A549 (cell line): ENCODE results near the gene RCOR3. TPM values are rescaled to one million over a fixed set of nuclear protein-coding genes. Genes with fewer than 3 reads are reported as not detected.

ENCODE experiments used
- ATAC-seq, 2 experiments: fragments of 200-7000 bp in 1 of 2; fragments of >200 bp in 1 of 2; cut with Nextera tagmentation in 1 of 2; cut with Tn5 transposase in 1 of 2; 3 replicates each; pipeline versions ENCODE4 v1.8.0 to v1.9.1; 2018 to 2020; ENCODE audit warnings: mild to moderate bottlenecking in 1 of 2, moderate library complexity in 1 of 2
- CTCF ChIA-PET: fragments of 300-600 bp; sonication (Branson Sonifier 250); formaldehyde crosslinking; extraction: SDS; loops from one replicate; lab custom pipeline; 2021; ENCODE audit warnings: antibody characterized with exemption, inconsistent platforms; lab: Yijun Ruan, JAX
- POLR2A ChIA-PET: fragments of 350-600 bp; formaldehyde crosslinking; extraction: SDS; loops from one replicate; lab custom pipeline; 2021; ENCODE audit warnings: antibody characterized with exemption, inconsistent platforms; lab: Yijun Ruan, JAX
- DNase-seq, 2 experiments: peaks; one replicate each; pipeline versions ENCODE4 v3.0.0 to v3.0.0-alpha.2; 2011 to 2016; ENCODE audit warnings: low read depth in 1 of 2, low spot score in 1 of 2
- FAIRE-seq: peaks from 2 replicates; lab custom pipeline; 2011; peaks lifted over from hg19 to GRCh38; lab: Jason Lieb, UNC
- H3K27ac ChIP-seq, 2 experiments: fragments of >200 bp; sonication (Bioruptor Twin); formaldehyde crosslinking; 3 replicates each; pipeline ENCODE4 v1.5.1; 2016 to 2017
- H3K4me1 ChIP-seq: fragments of >200 bp; sonication (Bioruptor Twin); formaldehyde crosslinking; 3 replicates; pipeline ENCODE4 v1.6.1; 2016
- H3K4me2 ChIP-seq: fragments of >200 bp; sonication (Bioruptor Twin); formaldehyde crosslinking; 3 replicates; pipeline ENCODE4 v1.6.1; 2016
- H3K4me3 ChIP-seq: fragments of >200 bp; sonication (Bioruptor Twin); formaldehyde crosslinking; 3 replicates; pipeline ENCODE4 v1.5.1; 2016
- H3K9me3 ChIP-seq: fragments of >200 bp; sonication (Bioruptor Twin); formaldehyde crosslinking; 3 replicates; pipeline ENCODE4 v1.6.1; 2016
- BCL3 ChIP-seq: fragments of >200 bp; sonication (Bioruptor Twin); formaldehyde crosslinking; IDR thresholded peaks from 3 replicates; pipeline ENCODE4 v1.6.1; 2016
- CBX2 ChIP-seq: fragments of 200-600 bp; sonication (generic); IDR thresholded peaks from 2 replicates; pipeline ENCODE4 v1.6.1; 2016; ENCODE audit warnings: low read depth, mild to moderate bottlenecking, borderline replicate concordance
- CHD4 ChIP-seq: fragments of 200-600 bp; sonication (generic); IDR thresholded peaks from 2 replicates; pipeline ENCODE4 v1.6.1; 2016; ENCODE audit warnings: antibody characterized with exemption, mild to moderate bottlenecking, borderline replicate concordance
- EHMT2 ChIP-seq: fragments of 200-600 bp; sonication (generic); IDR thresholded peaks from 2 replicates; pipeline ENCODE4 v1.6.1; 2016; ENCODE audit warnings: antibody characterized with exemption, low read depth, mild to moderate bottlenecking, moderate library complexity
- EP300 ChIP-seq, 2 experiments: fragments of >200 bp; sonication (Bioruptor Twin); formaldehyde crosslinking; IDR thresholded peaks; 2 replicates in 1 of 2; 3 replicates in 1 of 2; pipeline ENCODE4 v1.6.1; 2016 to 2017
- ESRRA ChIP-seq: fragments of 150-350 bp; IDR thresholded peaks from 2 replicates; pipeline ENCODE4 v1.6.1; 2014; ENCODE audit warnings: mild to moderate bottlenecking, low read length, borderline replicate concordance
- FOSB ChIP-seq: fragments of 250-450 bp; sonication (Bioruptor Pico); IDR thresholded peaks from 2 replicates; pipeline ENCODE4 v1.5.0; 2020; ENCODE audit warnings: mild to moderate bottlenecking, moderate library complexity
- FOSL2 ChIP-seq, 2 experiments: fragments of 450-650 bp in 1 of 2; fragments of >200 bp in 1 of 2; sonication (Bioruptor Twin) in 1 of 2; formaldehyde crosslinking; IDR thresholded peaks; 2 replicates each; pipeline versions ENCODE4 v1.5.0 to v1.6.1; 2016 to 2020; ENCODE audit warnings: mild to moderate bottlenecking in 1 of 2, moderate library complexity in 1 of 2
- HEYL ChIP-seq: fragments of 250-450 bp; sonication (Bioruptor Pico); IDR thresholded peaks from 2 replicates; pipeline ENCODE4 v1.8.0; 2021; ENCODE audit warnings: mild to moderate bottlenecking, moderate library complexity
- HOXA7 ChIP-seq: fragments of 250-450 bp; sonication (Bioruptor Pico); IDR thresholded peaks from 2 replicates; pipeline ENCODE4 v1.5.0; 2020; ENCODE audit warnings: mild to moderate bottlenecking, moderate library complexity
- HOXB13 ChIP-seq: fragments of 250-450 bp; sonication (Bioruptor Pico); IDR thresholded peaks from 2 replicates; pipeline ENCODE4 v1.5.0; 2020; ENCODE audit warnings: low read depth, mild to moderate bottlenecking, moderate library complexity
- JUN ChIP-seq, 2 experiments: fragments of >200 bp; sonication (Bioruptor Twin); formaldehyde crosslinking; IDR thresholded peaks; 2 replicates in 1 of 2; 3 replicates in 1 of 2; pipeline ENCODE4 v1.6.1; 2016 to 2017
- JUNB ChIP-seq: fragments of >200 bp; sonication (Bioruptor Twin); formaldehyde crosslinking; IDR thresholded peaks from 2 replicates; pipeline ENCODE4 v1.6.1; 2016
- KDM1A ChIP-seq: fragments of 200-600 bp; sonication (generic); IDR thresholded peaks from 2 replicates; pipeline ENCODE4 v1.6.1; 2016; ENCODE audit warnings: low read depth, mild to moderate bottlenecking
- KDM5A ChIP-seq: fragments of 200-600 bp; sonication (generic); IDR thresholded peaks from 2 replicates; pipeline ENCODE4 v1.6.1; 2016; ENCODE audit warnings: antibody characterized with exemption, mild to moderate bottlenecking
- MAFK ChIP-seq: fragments of 450-650 bp; IDR thresholded peaks from 2 replicates; pipeline ENCODE4 v1.6.1; 2014; ENCODE audit not compliant: partially characterized antibody
- NFE2L2 ChIP-seq: fragments of 150-350 bp; conservative IDR thresholded peaks from 2 replicates; pipeline ENCODE4 v1.6.1; 2014; ENCODE audit warnings: low read length
- NR3C1 ChIP-seq: fragments of >200 bp; sonication (Bioruptor Twin); formaldehyde crosslinking; IDR thresholded peaks from 3 replicates; pipeline ENCODE4 v1.6.1; 2017
- PHF8 ChIP-seq: fragments of 200-600 bp; sonication (generic); IDR thresholded peaks from 2 replicates; pipeline ENCODE4 v1.6.1; 2016; ENCODE audit warnings: low read depth, mild to moderate bottlenecking, antibody characterized with exemption, moderate library complexity, borderline replicate concordance
- POLR2AphosphoS2 ChIP-seq: conservative IDR thresholded peaks from 2 replicates; pipeline ENCODE4 v1.6.1; 2012; ENCODE audit warnings: low read length, improper control_type of control experiment, inconsistent platforms
- REST ChIP-seq: fragments of 200-600 bp; sonication (generic); IDR thresholded peaks from 2 replicates; pipeline ENCODE4 v1.6.1; 2016; ENCODE audit warnings: antibody characterized with exemption, mild to moderate bottlenecking, moderate library complexity
- RFX5 ChIP-seq: fragments of 450-650 bp; IDR thresholded peaks from 2 replicates; pipeline ENCODE4 v1.7.1; 2014; ENCODE audit warnings: antibody characterized with exemption, mild to moderate bottlenecking, moderate library complexity
- RNF2 ChIP-seq: fragments of 200-600 bp; sonication (generic); IDR thresholded peaks from 2 replicates; pipeline ENCODE4 v1.6.1; 2016; ENCODE audit warnings: low read depth, mild to moderate bottlenecking, antibody characterized with exemption, moderate library complexity, borderline replicate concordance
- SREBF2 ChIP-seq: fragments of 450-650 bp; IDR thresholded peaks from 2 replicates; pipeline ENCODE4 v1.6.1; 2014; ENCODE audit warnings: mild to moderate bottlenecking, moderate library complexity
- TFCP2L1 ChIP-seq: fragments of 250-450 bp; sonication (Bioruptor Pico); IDR thresholded peaks from 2 replicates; pipeline ENCODE4 v1.5.0; 2021; ENCODE audit warnings: mild to moderate bottlenecking
- TP53 ChIP-seq: fragments of 250-450 bp; sonication (Bioruptor Pico); IDR thresholded peaks from 2 replicates; pipeline ENCODE4 v1.5.0; 2021; ENCODE audit warnings: mild to moderate bottlenecking, moderate library complexity
- ZFP36 ChIP-seq: fragments of 450-650 bp; IDR thresholded peaks from 2 replicates; pipeline ENCODE4 v1.6.1; 2014; ENCODE audit warnings: borderline replicate concordance; ENCODE audit not compliant: partially characterized antibody
- ZSCAN20 ChIP-seq: fragments of 250-450 bp; sonication (Bioruptor Pico); IDR thresholded peaks from 2 replicates; pipeline ENCODE4 v1.8.0; 2022; ENCODE audit warnings: mild to moderate bottlenecking, moderate library complexity
- WGBS: methylation state at CpG from one replicate; pipeline ENCODE4 v1.1.6; 2017; ENCODE audit errors: missing lambda C conversion rate; 5-methylcytosine and 5-hydroxymethylcytosine counted together
- polyA plus RNA-seq, 4 experiments: library from polyadenylated mRNA; depleted of rRNA in 3 of 4; stranded (reverse); fragments of >200 nt; fragmentation: RNase III in 1 of 4; extraction: RNeasy Plus Mini Kit Qiagen cat#74134 plus additional on column Dnase treatment in 1 of 4; gene quantifications; 2 replicates in 3 of 4; 3 replicates in 1 of 4; pipeline ENCODE4 v1.2.3, GENCODE V29; 2011 to 2017
- TF ChIP-seq, protein P1 (sequence below): fragments of 250-450 bp; sonication (Bioruptor Pico); IDR thresholded peaks from 2 replicates; pipeline ENCODE4 v1.5.0; 2020; ENCODE audit warnings: low read depth, mild to moderate bottlenecking, moderate library complexity
- TF ChIP-seq, protein P2 (sequence below): IDR thresholded peaks from 2 replicates; pipeline ENCODE4 v1.6.1; 2012

The RCOR3 gene
- polyA plus RNA-seq, 2 of the 4 experiments (the other 2 are of a cell fraction) = 16.3 to 40.7 TPM

- POLR2A ChIA-PET = interaction anchor here (0.9 kb wide), 1 partner anchor 54 kb away, joined by 5 read pairs; no protein-coding TSS in a partner anchor
- H3K4me1 ChIP-seq = peaks cover 37% of the 10 kb centered on the region
- H3K4me3 ChIP-seq = no peak overlapping the region
- H3K27ac ChIP-seq = no peak overlapping the region
- DNase-seq = no peak
- 93% methylated on average over 6 of the region's 6 CpGs for WGBS
- CTCF ChIA-PET = interaction anchor here (0.6 to 10.2 kb wide), 5 partner anchors 9 to 326 kb away, joined by 3 to 135 read pairs (median 5); no protein-coding TSS in a partner anchor
- no peak for FAIRE-seq
- TF ChIP-seq TP53 (CRISPR knock-in tag) (no peak), HOXA7 (CRISPR knock-in tag) (no peak), POLR2AphosphoS2 (no peak), ZFP36 (no peak), PHF8 (no peak), RNF2 (no peak), FOSB (CRISPR knock-in tag) (no peak), KDM1A (no peak), EP300 (IDR thresholded peaks at IDR 0.05) (no peak), CBX2 (no peak), JUN (IDR thresholded peaks at IDR 0.05) (no peak), CHD4 (no peak), REST (no peak), ESRRA (no peak), SREBF2 (no peak)
- TF ChIP-seq, protein P1, sequence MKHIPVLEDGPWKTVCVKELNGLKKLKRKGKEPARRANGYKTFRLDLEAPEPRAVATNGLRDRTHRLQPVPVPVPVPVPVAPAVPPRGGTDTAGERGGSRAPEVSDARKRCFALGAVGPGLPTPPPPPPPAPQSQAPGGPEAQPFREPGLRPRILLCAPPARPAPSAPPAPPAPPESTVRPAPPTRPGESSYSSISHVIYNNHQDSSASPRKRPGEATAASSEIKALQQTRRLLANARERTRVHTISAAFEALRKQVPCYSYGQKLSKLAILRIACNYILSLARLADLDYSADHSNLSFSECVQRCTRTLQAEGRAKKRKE (CRISPR knock-in tag) = no peak
- TF ChIP-seq, protein P2, sequence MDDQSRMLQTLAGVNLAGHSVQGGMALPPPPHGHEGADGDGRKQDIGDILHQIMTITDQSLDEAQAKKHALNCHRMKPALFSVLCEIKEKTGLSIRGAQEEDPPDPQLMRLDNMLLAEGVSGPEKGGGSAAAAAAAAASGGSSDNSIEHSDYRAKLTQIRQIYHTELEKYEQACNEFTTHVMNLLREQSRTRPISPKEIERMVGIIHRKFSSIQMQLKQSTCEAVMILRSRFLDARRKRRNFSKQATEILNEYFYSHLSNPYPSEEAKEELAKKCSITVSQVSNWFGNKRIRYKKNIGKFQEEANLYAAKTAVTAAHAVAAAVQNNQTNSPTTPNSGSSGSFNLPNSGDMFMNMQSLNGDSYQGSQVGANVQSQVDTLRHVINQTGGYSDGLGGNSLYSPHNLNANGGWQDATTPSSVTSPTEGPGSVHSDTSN = no peak
- TF ChIP-seq, all 56 proteins: peak for 0
- H3K4me2 ChIP-seq = no peak overlapping the region
- no peak for ATAC-seq
- H3K9me3 ChIP-seq = no peaks in the 10 kb centered on the region
Measured at GRCh38 chr1:211328866-211329475, 69.8 kb downstream of the RCOR3 start.

- Histone ChIP-seq H3K9me3 (no peaks in the 10 kb centered on the region), H3K4me1 (peaks cover 40% of the 10 kb centered on the region), H3K4me3 (no peak overlapping the region), H3K27ac (no peak overlapping the region), H3K4me2 (no peak overlapping the region)
- WGBS = 94% methylated on average over 4 of the region's 4 CpGs
- no peak for DNase-seq
- no peak for ATAC-seq
- FAIRE-seq = no peak
- no peak for TF ChIP-seq NFE2L2
- TF ChIP-seq NR3C1 = no peak
- TF ChIP-seq TFCP2L1 = no peak
- TF ChIP-seq KDM5A = no peak
- no peak for TF ChIP-seq RFX5
- TF ChIP-seq, protein P2 = no peak
- TF ChIP-seq BCL3 = no peak
- no peak for TF ChIP-seq MAFK
- TF ChIP-seq HOXB13 (CRISPR knock-in tag) = no peak
- TF ChIP-seq EHMT2 = no peak
- TF ChIP-seq HEYL (CRISPR knock-in tag) = no peak
- no peak for TF ChIP-seq ZSCAN20
- TF ChIP-seq JUNB = no peak
- no peak for TF ChIP-seq FOSL2 (IDR thresholded peaks at IDR 0.05)
- TF ChIP-seq FOSL2 (CRISPR knock-in tag; IDR thresholded peaks at IDR 0.05) = no peak
- ChIA-PET POLR2A (no interaction called here), CTCF (interaction anchor here (0.5 to 10.2 kb wide), 4 partner anchors 9 to 277 kb away, joined by 3 to 135 read pairs (median 4); no protein-coding TSS in a partner anchor)
Measured at GRCh38 chr1:211329764-211330201, 70.6 kb downstream of the RCOR3 start.
